Activated CD8-positive, alpha-beta T cell treated with anti-CD3 and anti-CD28 coated beads, Interleukin-2, amount 10 ng/mL, durations not matched to agents 7 days and 5 days (primary cell): ENCODE measurements around the gene DOCK1. TPM values are rescaled to one million over a fixed set of nuclear protein-coding genes. Genes with fewer than 3 reads are reported as not detected.

ENCODE experiments used
- ATAC-seq: fragments of 150-1000 bp; cut with Tn5 transposase; one replicate; pipeline ENCODE4 v1.10.0; 2021; ENCODE audit warnings: moderate library complexity
- CTCF ChIA-PET: fragments of 350-600 bp; sonication (Branson Sonifier 250); formaldehyde crosslinking; loops from one replicate; lab custom pipeline; 2021; ENCODE audit warnings: antibody characterized with exemption; lab: Charles Lee
- POLR2A ChIA-PET: fragments of 350-600 bp; sonication (Branson Sonifier 250); formaldehyde crosslinking; loops from one replicate; lab custom pipeline; 2021; ENCODE audit warnings: antibody characterized with exemption; lab: Charles Lee
- DNase-seq: peaks from one replicate; pipeline ENCODE4 v3.0.0-alpha.2; 2020
- H3K27ac Mint-ChIP-seq: one replicate; pipeline ENCODE4 v1.8.0; 2021; ENCODE audit warnings: mild to moderate bottlenecking, mixed read lengths
- H3K27me3 Mint-ChIP-seq: one replicate; pipeline ENCODE4 v1.8.0; 2021; ENCODE audit warnings: low read depth, mixed read lengths
- H3K36me3 Mint-ChIP-seq: one replicate; pipeline ENCODE4 v1.8.0; 2021; ENCODE audit warnings: low read depth, mixed read lengths
- H3K4me1 Mint-ChIP-seq: one replicate; pipeline ENCODE4 v1.8.0; 2021; ENCODE audit warnings: low read depth, mixed read lengths
- H3K4me3 Mint-ChIP-seq: one replicate; pipeline ENCODE4 v1.8.0; 2021; ENCODE audit warnings: mild to moderate bottlenecking, mixed read lengths
- H3K9me3 Mint-ChIP-seq: one replicate; pipeline ENCODE4 v1.8.0; 2022; ENCODE audit warnings: mixed read lengths; ENCODE audit not compliant: insufficient read depth
- total RNA-seq, 2 experiments: library from RNA; stranded (reverse); gene quantifications; one replicate each; pipeline ENCODE4 v1.2.3, GENCODE V29; 2021

DOCK1 gene
- total RNA-seq, 2 experiments from 2014 or later, result not detected

DNA sequence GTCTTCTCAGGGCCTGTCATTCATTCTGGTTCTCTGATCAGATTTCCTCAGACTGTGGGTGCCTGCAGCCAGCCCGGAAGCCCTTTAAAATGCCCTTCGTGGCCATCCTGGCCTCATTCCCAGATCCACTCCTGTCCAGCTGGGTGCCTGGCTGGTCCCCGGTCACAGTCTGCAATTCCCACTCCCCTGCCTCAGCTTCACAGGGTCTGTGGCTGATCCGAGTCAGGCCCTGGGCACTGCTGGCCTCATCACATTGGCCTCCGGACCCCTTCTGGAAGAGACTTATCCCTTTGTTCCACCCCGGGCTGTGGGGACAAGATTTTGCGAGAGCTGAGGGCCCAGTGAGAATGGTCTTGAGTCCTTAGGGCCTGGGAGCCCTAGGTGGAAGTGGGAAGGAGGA is 12.1 kb downstream of the DOCK1 start:
- H3K4me3 Mint-ChIP-seq, result no peak overlapping the region
- POLR2A ChIA-PET, result no interaction called here
- no peaks in the 10 kb centered on the region for H3K27me3 Mint-ChIP-seq
- no peak for DNase-seq
- no peaks in the 10 kb centered on the region for H3K36me3 Mint-ChIP-seq
- no peaks in the 10 kb centered on the region for H3K4me1 Mint-ChIP-seq
- CTCF ChIA-PET, result no interaction called here
- H3K9me3 Mint-ChIP-seq, result peaks cover 4% of the 10 kb centered on the region
- no peak overlapping the region for H3K27ac Mint-ChIP-seq
- ATAC-seq, result no peak

- Mint-ChIP-seq H3K36me3 (no peaks in the 10 kb centered on the region), H3K9me3 (peaks cover 4% of the 10 kb centered on the region), H3K27me3 (no peaks in the 10 kb centered on the region), H3K4me3 (no peak overlapping the region), H3K4me1 (no peaks in the 10 kb centered on the region), H3K27ac (no peak overlapping the region)
- ChIA-PET POLR2A (no interaction called here), CTCF (no interaction called here)
- ATAC-seq (no peak), DNase-seq (no peak)
Observed at GRCh38 chr10:126917975-126918908, 13.0 kb downstream of the DOCK1 start.

DNA sequence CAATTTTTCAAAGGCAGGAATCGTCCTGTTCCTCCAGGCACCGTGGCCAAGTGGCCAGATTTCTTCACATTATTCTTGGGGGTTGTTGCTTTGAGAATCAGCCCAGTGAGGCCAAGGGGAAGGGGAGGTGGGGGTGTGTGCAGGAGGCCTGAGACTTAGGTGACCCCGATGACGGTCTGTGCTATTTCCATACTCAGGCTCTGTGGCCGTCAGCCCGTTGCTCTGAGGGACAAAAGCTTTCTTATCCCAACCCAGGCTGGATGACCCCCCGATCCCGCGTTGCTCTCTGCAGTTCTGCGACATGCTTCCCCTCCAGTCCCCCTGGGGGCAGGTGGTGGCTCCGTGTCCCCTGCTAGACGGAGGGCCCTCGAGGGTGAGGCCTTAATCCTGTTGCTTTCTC is 14.2 kb downstream of the DOCK1 start:
- CTCF ChIA-PET, result no interaction called here
- POLR2A ChIA-PET, result no interaction called here
- peaks cover 4% of the 10 kb centered on the region for H3K9me3 Mint-ChIP-seq
- no peak for DNase-seq
- no peak overlapping the region for H3K27ac Mint-ChIP-seq
- ATAC-seq, result no peak
- no peaks in the 10 kb centered on the region for H3K36me3 Mint-ChIP-seq
- H3K4me3 Mint-ChIP-seq, result no peak overlapping the region
- H3K4me1 Mint-ChIP-seq, result no peaks in the 10 kb centered on the region
- no peaks in the 10 kb centered on the region for H3K27me3 Mint-ChIP-seq

DNA sequence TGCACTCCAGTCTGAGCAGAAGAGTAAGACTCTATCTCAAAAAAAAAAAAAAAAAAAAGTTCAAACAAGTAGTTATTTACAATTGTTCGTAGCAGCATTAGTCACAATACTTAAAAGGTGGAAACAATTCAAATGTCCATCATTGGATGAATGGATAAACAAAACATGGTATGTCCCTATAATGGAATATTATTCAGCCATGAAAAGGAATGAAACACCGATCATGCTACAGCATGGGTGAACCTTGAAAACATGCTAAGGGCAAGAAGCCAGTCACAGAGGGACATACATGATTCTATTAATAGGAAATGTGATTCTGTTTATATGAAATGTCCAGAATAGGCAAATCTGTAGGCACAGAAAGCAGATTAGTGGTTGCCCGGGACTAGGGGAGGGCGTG is 15.9 kb downstream of the DOCK1 start:
- Mint-ChIP-seq H3K27me3 (no peaks in the 10 kb centered on the region), H3K27ac (no peak overlapping the region), H3K9me3 (peaks cover 4% of the 10 kb centered on the region), H3K36me3 (no peaks in the 10 kb centered on the region), H3K4me1 (no peaks in the 10 kb centered on the region), H3K4me3 (no peak overlapping the region)
- no peak for ATAC-seq
- no peak for DNase-seq
- ChIA-PET CTCF (no interaction called here), POLR2A (no interaction called here)

- CTCF ChIA-PET, result no interaction called here
- H3K27me3 Mint-ChIP-seq, result no peaks in the 10 kb centered on the region
- peaks cover 4% of the 10 kb centered on the region for H3K9me3 Mint-ChIP-seq
- H3K4me1 Mint-ChIP-seq, result no peaks in the 10 kb centered on the region
- DNase-seq (no peak), ATAC-seq (no peak)
- POLR2A ChIA-PET, result no interaction called here
- no peak overlapping the region for H3K27ac Mint-ChIP-seq
- H3K36me3 Mint-ChIP-seq, result no peaks in the 10 kb centered on the region
- H3K4me3 Mint-ChIP-seq, result no peak overlapping the region
Observed at GRCh38 chr10:126921974-126922525, 16.8 kb downstream of the DOCK1 start.

GRCh38 chr10:126924180-126924914 is 19.1 kb downstream of the DOCK1 start:
- Mint-ChIP-seq H3K27me3 (no peaks in the 10 kb centered on the region), H3K4me3 (no peak overlapping the region), H3K36me3 (no peaks in the 10 kb centered on the region), H3K4me1 (no peaks in the 10 kb centered on the region), H3K9me3 (peaks cover 4% of the 10 kb centered on the region), H3K27ac (no peak overlapping the region)
- DNase-seq (no peak), ATAC-seq (no peak)
- ChIA-PET POLR2A (no interaction called here), CTCF (no interaction called here)

GRCh38 chr10:126924915-126925300 is 19.7 kb downstream of the DOCK1 start:
- no peaks in the 10 kb centered on the region for H3K36me3 Mint-ChIP-seq

DNA sequence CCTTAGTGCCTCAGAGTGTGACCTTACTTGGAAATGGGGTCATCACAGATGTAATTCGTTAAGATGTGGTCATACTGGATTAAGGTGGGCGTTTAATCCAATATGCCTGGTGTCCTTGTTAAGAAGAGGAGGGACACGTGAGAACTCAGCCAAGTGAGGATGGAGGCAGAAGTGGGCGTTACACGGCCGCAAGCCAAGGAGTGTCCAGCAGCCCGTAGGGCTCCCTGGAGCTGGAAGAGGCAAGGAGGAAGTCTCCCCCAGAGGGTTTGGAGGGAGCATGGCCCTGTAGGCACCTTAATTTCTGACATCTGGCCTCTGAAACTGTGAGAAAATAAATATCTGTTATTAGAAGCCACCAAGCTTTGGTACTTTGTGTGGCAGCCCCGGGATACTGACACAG is 21.3 kb downstream of the DOCK1 start:
- ChIA-PET POLR2A (no interaction called here), CTCF (no interaction called here)
- H3K27ac Mint-ChIP-seq, result no peak overlapping the region
- no peak for ATAC-seq
- no peaks in the 10 kb centered on the region for H3K4me1 Mint-ChIP-seq
- no peaks in the 10 kb centered on the region for H3K36me3 Mint-ChIP-seq
- no peak for DNase-seq
- no peak overlapping the region for H3K4me3 Mint-ChIP-seq
- no peaks in the 10 kb centered on the region for H3K9me3 Mint-ChIP-seq
- H3K27me3 Mint-ChIP-seq, result no peaks in the 10 kb centered on the region

More at GRCh38 chr10:126924915-126925300, 19.7 kb downstream of the DOCK1 start:
- DNase-seq (no peak), ATAC-seq (no peak)
- no peak overlapping the region for H3K4me3 Mint-ChIP-seq
- no peaks in the 10 kb centered on the region for H3K4me1 Mint-ChIP-seq
- ChIA-PET CTCF (no interaction called here), POLR2A (no interaction called here)
- no peak overlapping the region for H3K27ac Mint-ChIP-seq
- H3K9me3 Mint-ChIP-seq, result peaks cover 4% of the 10 kb centered on the region
- no peaks in the 10 kb centered on the region for H3K27me3 Mint-ChIP-seq

GRCh38 chr10:126927799-126928198 is 22.6 kb downstream of the DOCK1 start:
- POLR2A ChIA-PET, result no interaction called here
- no peak overlapping the region for H3K4me3 Mint-ChIP-seq
- ATAC-seq (no peak), DNase-seq (no peak)
- no peaks in the 10 kb centered on the region for H3K36me3 Mint-ChIP-seq
- H3K27me3 Mint-ChIP-seq, result no peaks in the 10 kb centered on the region
- CTCF ChIA-PET, result no interaction called here
- no peaks in the 10 kb centered on the region for H3K9me3 Mint-ChIP-seq
- no peak overlapping the region for H3K27ac Mint-ChIP-seq
- no peaks in the 10 kb centered on the region for H3K4me1 Mint-ChIP-seq

DNA sequence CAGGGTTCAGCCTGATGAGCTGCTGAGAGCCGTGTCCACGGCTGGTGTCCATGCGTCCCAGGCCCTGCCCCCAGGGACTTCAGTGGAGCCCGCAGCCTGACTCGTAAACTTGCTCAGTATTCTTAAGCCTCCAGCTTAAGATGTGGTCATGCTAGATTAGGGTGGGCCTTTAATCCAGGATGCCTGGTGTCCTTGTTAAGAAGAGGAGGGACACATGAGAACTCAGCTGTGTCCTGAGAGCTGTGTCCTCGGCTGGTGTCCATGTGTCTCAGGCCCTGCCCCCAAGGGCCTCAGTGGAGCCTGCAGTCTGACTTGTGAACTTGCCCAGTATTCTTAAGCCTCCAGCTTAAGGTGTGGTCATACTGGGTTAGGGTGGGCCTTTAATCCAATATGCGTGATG is 23.0 kb downstream of the DOCK1 start:
- ChIA-PET POLR2A (no interaction called here), CTCF (no interaction called here)
- no peak for ATAC-seq
- Mint-ChIP-seq H3K4me3 (no peak overlapping the region), H3K36me3 (no peaks in the 10 kb centered on the region), H3K27ac (no peak overlapping the region), H3K9me3 (no peaks in the 10 kb centered on the region), H3K4me1 (no peaks in the 10 kb centered on the region), H3K27me3 (no peaks in the 10 kb centered on the region)
- DNase-seq, result no peak

GRCh38 chr10:126929391-126929790 is 24.2 kb downstream of the DOCK1 start:
- no peak for ATAC-seq
- Mint-ChIP-seq H3K27me3 (no peaks in the 10 kb centered on the region), H3K4me1 (no peaks in the 10 kb centered on the region), H3K9me3 (no peaks in the 10 kb centered on the region), H3K27ac (no peak overlapping the region), H3K36me3 (no peaks in the 10 kb centered on the region), H3K4me3 (no peak overlapping the region)
- ChIA-PET CTCF (no interaction called here), POLR2A (no interaction called here)
- DNase-seq, result no peak
